Measurements from ENCODE around the gene PLA2G5.

GRCh38 chr1:20029178-20029912 lies 40.6 kb upstream of the PLA2G5 start:
- TF ChIP-seq, protein P1, sequence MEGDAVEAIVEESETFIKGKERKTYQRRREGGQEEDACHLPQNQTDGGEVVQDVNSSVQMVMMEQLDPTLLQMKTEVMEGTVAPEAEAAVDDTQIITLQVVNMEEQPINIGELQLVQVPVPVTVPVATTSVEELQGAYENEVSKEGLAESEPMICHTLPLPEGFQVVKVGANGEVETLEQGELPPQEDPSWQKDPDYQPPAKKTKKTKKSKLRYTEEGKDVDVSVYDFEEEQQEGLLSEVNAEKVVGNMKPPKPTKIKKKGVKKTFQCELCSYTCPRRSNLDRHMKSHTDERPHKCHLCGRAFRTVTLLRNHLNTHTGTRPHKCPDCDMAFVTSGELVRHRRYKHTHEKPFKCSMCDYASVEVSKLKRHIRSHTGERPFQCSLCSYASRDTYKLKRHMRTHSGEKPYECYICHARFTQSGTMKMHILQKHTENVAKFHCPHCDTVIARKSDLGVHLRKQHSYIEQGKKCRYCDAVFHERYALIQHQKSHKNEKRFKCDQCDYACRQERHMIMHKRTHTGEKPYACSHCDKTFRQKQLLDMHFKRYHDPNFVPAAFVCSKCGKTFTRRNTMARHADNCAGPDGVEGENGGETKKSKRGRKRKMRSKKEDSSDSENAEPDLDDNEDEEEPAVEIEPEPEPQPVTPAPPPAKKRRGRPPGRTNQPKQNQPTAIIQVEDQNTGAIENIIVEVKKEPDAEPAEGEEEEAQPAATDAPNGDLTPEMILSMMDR (IDR thresholded peaks at IDR 0.05): no peak
- TF ChIP-seq POLR2A (IDR thresholded peaks at IDR 0.05): no peak
